ENCODE data around the gene PLCB2.

DNA sequence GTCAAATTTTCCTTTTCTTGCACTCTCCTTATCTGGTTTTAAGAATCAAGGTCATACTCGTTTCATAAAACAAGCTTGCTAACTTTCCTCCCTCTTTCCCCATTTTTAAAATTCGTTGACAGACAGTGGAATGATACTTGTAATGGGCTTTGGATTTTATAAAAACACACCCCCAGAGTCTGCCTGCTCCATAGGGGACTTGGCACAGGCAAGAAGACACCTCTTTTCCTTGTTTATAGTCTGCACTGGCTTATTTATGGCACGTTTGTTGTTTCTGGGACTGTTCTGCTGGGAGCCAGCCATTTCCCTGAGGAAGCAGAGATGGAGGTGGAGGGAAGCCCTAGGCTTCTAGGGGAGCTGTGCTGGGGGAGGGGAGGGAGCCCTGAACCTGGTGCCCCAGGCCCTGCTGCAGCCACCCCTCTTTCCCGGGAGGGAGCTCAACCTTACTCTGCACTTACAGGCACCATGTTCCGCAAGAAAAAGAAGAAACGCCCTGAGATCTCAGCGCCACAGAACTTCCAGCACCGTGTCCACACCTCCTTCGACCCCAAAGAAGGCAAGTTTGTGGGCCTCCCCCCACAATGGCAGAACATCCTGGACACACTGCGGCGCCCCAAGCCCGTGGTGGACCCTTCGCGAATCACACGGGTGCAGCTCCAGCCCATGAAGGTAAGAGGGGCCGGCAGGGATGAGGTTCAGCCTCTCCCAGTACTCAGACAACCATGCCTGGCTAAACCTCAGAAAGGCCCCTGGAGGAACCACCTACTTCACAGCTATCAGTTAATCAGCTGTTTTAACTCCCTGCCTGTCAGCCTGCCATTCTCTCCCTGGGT is 43.2 kb downstream of the PLCB2 start:
- no peak for TF ChIP-seq POLR2A (IDR thresholded peaks at IDR 0.05; ENCODE audit: low read depth, low read length)
- TF ChIP-seq POLR2AphosphoS5 (IDR thresholded peaks at IDR 0.05; ENCODE audit: low read depth, low read length): no peak

Data from GM12892 (cell line).